ENCODE data around the gene HINFP. TPM values are rescaled to one million over a fixed set of nuclear protein-coding genes. Genes with fewer than 3 reads are reported as not detected.

HINFP gene
- total and polyA plus RNA-seq, 9 of the 15 experiments (the other 6 are each of a cell fraction or from before 2014, with no cell fraction given) = 13.8 to 34.1 (median 22.5) TPM

GRCh38 chr11:119106564-119107537, 14.5 kb upstream of the HINFP start, which contains the start of gene C2CD2L (continued):
- TF ChIP-seq ZNF77 (CRISPR knock-in tag; IDR thresholded peaks at IDR 0.05) = no peak
- TF ChIP-seq MXI1 (IDR thresholded peaks at IDR 0.05; ENCODE audit: low read depth, low read length) = no peak; the same call in 1 of the 2 replicates
- no peak for TF ChIP-seq TRIM25 (IDR thresholded peaks at IDR 0.05; ENCODE audit: borderline replicate concordance)
- TF ChIP-seq HIVEP1 (CRISPR knock-in tag; IDR thresholded peaks at IDR 0.05) = no peak
- TF ChIP-seq PHF8 (IDR thresholded peaks at IDR 0.05; ENCODE audit: borderline replicate concordance, low read length) = peak; percentile 63; the same call in 1 of the 2 replicates
- TF ChIP-seq PCBP1 (IDR thresholded peaks at IDR 0.05; ENCODE audit: low read depth, low read length, poor library complexity, severe bottlenecking) = no peak
- TF ChIP-seq SRSF1 (IDR thresholded peaks at IDR 0.05; ENCODE audit: low read depth, low read length) = no peak
- no peak for TF ChIP-seq TAF7 (tag; IDR thresholded peaks at IDR 0.05)
- no peak for TF ChIP-seq NCOA6 (IDR thresholded peaks at IDR 0.05)
- no peak for TF ChIP-seq ZNF583 (CRISPR knock-in tag; IDR thresholded peaks at IDR 0.05)
- TF ChIP-seq YY1 (IDR thresholded peaks at IDR 0.05; ENCODE audit: borderline replicate concordance in 1 of 3, control insufficient read depth in 1 of 3, extremely low read depth in 1 of 3, insufficient read depth in 3 of 3, insufficient read length in 1 of 3, insufficient replicate concordance in 2 of 3, low read depth in 1 of 3, low read length in 2 of 3) = peak in 2 of 3 experiments; percentile 36 to 66
- no peak for TF ChIP-seq NFATC3 (IDR thresholded peaks at IDR 0.05)
- TF ChIP-seq MLLT1 (IDR thresholded peaks at IDR 0.05) = peak in 1 of 2 experiments; percentile 86; a peak in 2 of 4 replicates
- TF ChIP-seq JUND (IDR thresholded peaks at IDR 0.05; ENCODE audit: borderline replicate concordance, low read depth, low read length) = peak; percentile 5; the same call in 1 of the 2 replicates
- peak; percentile 42; the same call in 2 of the 3 replicates for TF ChIP-seq JUND (tag; IDR thresholded peaks at IDR 0.05; ENCODE audit: borderline replicate concordance, low read depth, low read length)
- peak; percentile 53 for TF ChIP-seq GABPA (tag; conservative IDR thresholded peaks at IDR 0.05; ENCODE audit: low read depth)
- no peak for TF ChIP-seq ZFP1 (CRISPR knock-in tag; IDR thresholded peaks at IDR 0.05)
- TF ChIP-seq KHSRP (IDR thresholded peaks at IDR 0.05) = no peak
- TF ChIP-seq ZNF12 (CRISPR knock-in tag; IDR thresholded peaks at IDR 0.05) = 0 out of 2 replicates have a peak, but pooled peaks have one; percentile 27
- TF ChIP-seq ZNF143 (CRISPR knock-in tag; IDR thresholded peaks at IDR 0.05) = no peak
- TF ChIP-seq THRAP3 (IDR thresholded peaks at IDR 0.05; ENCODE audit: borderline replicate concordance) = no peak
- TF ChIP-seq ETS1 (conservative IDR thresholded peaks at IDR 0.05; ENCODE audit: control insufficient read depth, low read depth, low read length) = peak; percentile 89
- no peak for TF ChIP-seq SLC30A9 (CRISPR knock-in tag; IDR thresholded peaks at IDR 0.05)
- TF ChIP-seq SRSF9 (IDR thresholded peaks at IDR 0.05; ENCODE audit: borderline replicate concordance, low read depth, low read length) = no peak
